Esophagus squamous epithelium (tissue), 5 donors: ENCODE measurements around the gene RAD51D. TPM values are rescaled to one million over a fixed set of nuclear protein-coding genes. Genes with fewer than 3 reads are reported as not detected.

Source experiments
- DNase-seq: peaks from one replicate; lab custom pipeline; 2025; lab: John Stamatoyannopoulos, UW
- H3K27ac ChIP-seq, 4 donors: fragments of 200-600 bp; sonication (generic); one replicate each; pipeline ENCODE4 v1.5.1; 2016 to 2019; ENCODE audit warnings: mild to moderate bottlenecking in 1 of 4
- H3K27me3 ChIP-seq, 4 donors: fragments of 200-600 bp; sonication (generic); 1 replicate in 3 of 4; 2 replicates in 1 of 4; pipeline versions ENCODE4 v1.5.1 to v1.6.0; 2017 to 2021; ENCODE audit warnings: antibody characterized with exemption in 1 of 4
- H3K36me3 ChIP-seq, 3 donors: fragments of 200-600 bp; sonication (generic); one replicate each; pipeline ENCODE4 v1.5.1; 2016 to 2019
- H3K4me1 ChIP-seq, 3 donors: fragments of 200-600 bp; sonication (generic); one replicate each; pipeline ENCODE4 v1.5.1; 2017 to 2019
- H3K4me3 ChIP-seq, 4 donors: fragments of 200-600 bp; sonication (generic); 1 replicate in 3 of 4; 2 replicates in 1 of 4; pipeline ENCODE4 v1.5.1; 2016 to 2019; ENCODE audit warnings: mild to moderate bottlenecking in 2 of 4, moderate library complexity in 1 of 4
- H3K9me3 ChIP-seq, 3 donors: fragments of 200-600 bp; sonication (generic); one replicate each; pipeline ENCODE4 v1.5.1; 2016 to 2019
- POLR2A ChIP-seq, 4 donors: fragments of 450-650 bp; IDR thresholded peaks; one replicate each; pipeline ENCODE4 v1.6.1; 2017; ENCODE audit warnings: antibody characterized with exemption in 4 of 4, mild to moderate bottlenecking in 4 of 4, moderate library complexity in 3 of 4
- WGBS, 2 donors: methylation state at CpG; one replicate each; pipeline ENCODE4 v1.1.5; 2018; 5-methylcytosine and 5-hydroxymethylcytosine counted together
- intact Hi-C: fragments of 100-400 bp; cut with DNase I; formaldehyde crosslinking; loops from one replicate; pipeline ENCODE4 v1.15.0; 2022
- total RNA-seq, 4 donors: library from RNA; depleted of rRNA; stranded (reverse); fragments of >200 nt; gene quantifications; one replicate each; pipeline ENCODE4 v1.1.0, GENCODE V29; 2016
- TF ChIP-seq, protein P1 (sequence below), 6 experiments: fragments of 450-650 bp in 4 of 6; fragments of 200-600 bp in 2 of 6; sonication (generic) in 2 of 6; IDR thresholded peaks; one replicate each; pipeline ENCODE4 v1.5.1; 2016 to 2019; ENCODE audit warnings: antibody characterized with exemption in 6 of 6, mild to moderate bottlenecking in 4 of 6, moderate library complexity in 4 of 6
- donor health status: DM: yes; HTN: yes; CAD: no.

The RAD51D gene
- total RNA-seq, 4 donors from 2014 or later = 2.4 to 7.1 (median 6.0) TPM

- intact Hi-C loops = no loop called here
- TF ChIP-seq, protein P1, sequence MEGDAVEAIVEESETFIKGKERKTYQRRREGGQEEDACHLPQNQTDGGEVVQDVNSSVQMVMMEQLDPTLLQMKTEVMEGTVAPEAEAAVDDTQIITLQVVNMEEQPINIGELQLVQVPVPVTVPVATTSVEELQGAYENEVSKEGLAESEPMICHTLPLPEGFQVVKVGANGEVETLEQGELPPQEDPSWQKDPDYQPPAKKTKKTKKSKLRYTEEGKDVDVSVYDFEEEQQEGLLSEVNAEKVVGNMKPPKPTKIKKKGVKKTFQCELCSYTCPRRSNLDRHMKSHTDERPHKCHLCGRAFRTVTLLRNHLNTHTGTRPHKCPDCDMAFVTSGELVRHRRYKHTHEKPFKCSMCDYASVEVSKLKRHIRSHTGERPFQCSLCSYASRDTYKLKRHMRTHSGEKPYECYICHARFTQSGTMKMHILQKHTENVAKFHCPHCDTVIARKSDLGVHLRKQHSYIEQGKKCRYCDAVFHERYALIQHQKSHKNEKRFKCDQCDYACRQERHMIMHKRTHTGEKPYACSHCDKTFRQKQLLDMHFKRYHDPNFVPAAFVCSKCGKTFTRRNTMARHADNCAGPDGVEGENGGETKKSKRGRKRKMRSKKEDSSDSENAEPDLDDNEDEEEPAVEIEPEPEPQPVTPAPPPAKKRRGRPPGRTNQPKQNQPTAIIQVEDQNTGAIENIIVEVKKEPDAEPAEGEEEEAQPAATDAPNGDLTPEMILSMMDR (IDR thresholded peaks at IDR 0.05) = no peak
- no peak for TF ChIP-seq POLR2A (IDR thresholded peaks at IDR 0.05)
- H3K36me3 ChIP-seq = peaks cover 32 to 66% (median 43%) of the 10 kb centered on the region in 3 donors
Measured at GRCh38 chr17:35132099-35132498, 12.4 kb upstream of the RAD51D start.

DNA sequence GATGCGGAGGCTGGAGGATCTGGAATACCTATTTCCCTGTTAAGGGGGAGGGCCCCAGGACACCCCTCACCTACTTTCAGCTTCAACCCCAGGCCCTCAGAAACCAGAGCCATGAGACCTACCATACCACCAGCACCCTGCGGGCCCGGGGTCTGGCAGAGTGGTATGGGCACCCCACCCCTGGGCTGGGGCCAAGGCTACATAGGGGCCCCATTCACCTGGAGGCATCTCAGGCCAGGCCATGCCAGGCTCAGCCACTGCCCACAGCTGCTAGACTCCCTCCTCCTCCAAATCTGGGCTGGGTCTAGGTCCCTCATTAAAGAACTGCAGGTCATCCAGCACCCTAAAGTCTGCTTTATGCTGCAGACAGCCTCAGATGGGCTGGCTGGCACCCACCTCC, 10.7 kb upstream of the RAD51D start:
- intact Hi-C loops = no loop called here
- peaks cover 23 to 49% (median 33%) of the 10 kb centered on the region in 3 donors for H3K36me3 ChIP-seq
- H3K9me3 ChIP-seq = no peaks in the 10 kb centered on the region
- no peaks in the 10 kb centered on the region for H3K27me3 ChIP-seq
- 80 to 100% methylated on average over 1 of the region's 3 CpGs for WGBS, 2 donors
- no peak for DNase-seq
- TF ChIP-seq POLR2A (IDR thresholded peaks at IDR 0.05) = no peak
- TF ChIP-seq, protein P1 (IDR thresholded peaks at IDR 0.05) = no peak
- no peak overlapping the region for H3K27ac ChIP-seq
- H3K4me1 ChIP-seq = peaks cover 0 to 5% (median 0%) of the 10 kb centered on the region in 3 donors
- H3K4me3 ChIP-seq = no peak overlapping the region

More at GRCh38 chr17:35132099-35132498, 12.4 kb upstream of the RAD51D start:
- no peak for DNase-seq
- H3K27me3 ChIP-seq = no peaks in the 10 kb centered on the region
- H3K4me3 ChIP-seq = no peak overlapping the region
- no peak overlapping the region for H3K27ac ChIP-seq
- H3K4me1 ChIP-seq = peaks cover 0 to 5% (median 0%) of the 10 kb centered on the region in 3 donors
- H3K9me3 ChIP-seq = no peaks in the 10 kb centered on the region
- 79% methylated on average over 4 of the region's 10 CpGs; no CpG with 5 or more reads in 1 of the 2 donors for WGBS, 2 donors

GRCh38 chr17:35129973-35130351, 10.3 kb upstream of the RAD51D start:
- intact Hi-C loops = loop anchor here (10.0 kb wide), 2 partner anchors 585 to 705 kb away; no protein-coding TSS in a partner anchor
- no peak for TF ChIP-seq POLR2A (IDR thresholded peaks at IDR 0.05)
- TF ChIP-seq, protein P1 (IDR thresholded peaks at IDR 0.05) = no peak
- Histone ChIP-seq H3K27ac (no peak overlapping the region), H3K36me3 (peaks cover 20 to 45% (median 28%) of the 10 kb centered on the region in 3 donors), H3K4me3 (no peak overlapping the region), H3K27me3 (no peaks in the 10 kb centered on the region), H3K4me1 (peaks cover 0 to 5% (median 0%) of the 10 kb centered on the region in 3 donors), H3K9me3 (no peaks in the 10 kb centered on the region)
- no peak for DNase-seq
- WGBS, 2 donors = 62 to 92% methylated on average over 2 to 5 of the region's 5 CpGs

DNA sequence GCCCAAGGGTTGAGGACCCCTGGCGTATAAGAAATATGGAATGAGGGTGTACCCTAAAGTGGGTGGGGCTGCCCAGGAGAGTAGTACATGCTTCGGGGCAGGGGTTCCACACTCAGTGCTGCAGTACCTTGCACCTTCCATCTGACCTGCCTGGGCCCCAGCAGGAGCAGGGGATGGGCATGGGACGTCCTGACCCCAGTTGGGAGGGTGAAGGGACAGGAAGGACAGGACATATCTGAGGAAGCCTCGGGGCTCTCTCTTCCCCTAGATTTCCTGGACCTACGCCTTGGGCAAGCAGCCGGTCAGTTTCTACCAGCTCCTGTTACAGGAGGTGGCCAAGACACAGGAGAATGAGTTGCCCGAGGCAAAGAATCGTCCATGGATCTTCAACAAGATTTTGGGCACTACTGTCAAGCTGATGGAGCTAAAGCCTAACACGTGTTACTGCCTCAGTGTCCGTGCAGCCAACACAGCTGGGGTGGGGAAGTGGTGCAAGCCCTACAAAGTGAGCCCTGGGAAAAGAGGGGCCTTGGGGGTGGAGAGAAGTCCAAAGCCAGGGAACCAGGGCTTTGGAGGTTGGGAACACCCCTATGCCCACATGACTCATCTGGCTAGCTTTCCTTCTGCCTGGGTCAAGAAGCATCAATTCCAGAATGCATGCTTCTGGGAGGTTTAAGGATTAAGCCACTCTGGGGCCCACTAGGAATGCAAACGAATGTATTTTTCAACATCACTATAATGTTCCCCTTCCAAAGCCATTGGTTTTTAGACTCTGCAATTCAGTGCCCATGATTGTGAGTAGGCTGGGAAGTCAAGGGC, 9.7 kb upstream of the RAD51D start:
- Histone ChIP-seq H3K4me3 (no peak overlapping the region), H3K9me3 (no peaks in the 10 kb centered on the region), H3K27me3 (no peaks in the 10 kb centered on the region), H3K36me3 (peaks cover 15 to 39% (median 23%) of the 10 kb centered on the region in 3 donors), H3K4me1 (peaks cover 0 to 5% (median 0%) of the 10 kb centered on the region in 3 donors), H3K27ac (peak overlapping the region in 2 of 4 donors; percentile 42 to 63)
- intact Hi-C loops = loop anchor here (10.0 kb wide), 2 partner anchors 585 to 705 kb away; no protein-coding TSS in a partner anchor
- no peak for DNase-seq
- WGBS, 2 donors = 68 to 74% methylated on average over 3 to 4 of the region's 11 CpGs
- TF ChIP-seq, protein P1 (IDR thresholded peaks at IDR 0.05) = no peak
- TF ChIP-seq POLR2A (IDR thresholded peaks at IDR 0.05) = no peak
